ENCODE results near the gene SLC22A13.
"Not testable (repeated sequence)": the region's sequence is repeated elsewhere in the genome, so short reads cannot be mapped to it uniquely, and the experiment has no call there.

Gene SLC22A13

GRCh38 chr3:38307599-38307998 lies 42.0 kb downstream of the SLC22A13 start:
- no peak for DNase-seq (ENCODE audit: low spot score)

- DNase-seq (ENCODE audit: low spot score) = no peak
These were observed 42.8 kb downstream of the SLC22A13 start for GRCh38 chr3:38308456-38308855.

GRCh38 chr3:38311476-38311875 lies 45.9 kb downstream of the SLC22A13 start:
- DNase-seq (ENCODE audit: low spot score) = no peak

- DNase-seq (ENCODE audit: low spot score) = no peak
These were observed 46.3 kb downstream of the SLC22A13 start for GRCh38 chr3:38311941-38312340.

- DNase-seq (ENCODE audit: low spot score) = no peak
These were observed 46.7 kb downstream of the SLC22A13 start for GRCh38 chr3:38312356-38312755.

- no peak for DNase-seq (ENCODE audit: low spot score)
These were observed 47.7 kb downstream of the SLC22A13 start for GRCh38 chr3:38313263-38313662.

GRCh38 chr3:38313695-38314094 lies 48.1 kb downstream of the SLC22A13 start:
- DNase-seq (ENCODE audit: low spot score) = no peak

GRCh38 chr3:38314112-38314763 lies 48.6 kb downstream of the SLC22A13 start:
- DNase-seq (ENCODE audit: low spot score) = no peak

- no peak for DNase-seq (ENCODE audit: low spot score)
These were observed 49.3 kb downstream of the SLC22A13 start for GRCh38 chr3:38314764-38315487.

- no peak for DNase-seq (ENCODE audit: low spot score)
These were observed 50.0 kb downstream of the SLC22A13 start for GRCh38 chr3:38315488-38316230.

- DNase-seq (ENCODE audit: low spot score) = no peak
These were observed 51.0 kb downstream of the SLC22A13 start for GRCh38 chr3:38316356-38317191.

- no peak for DNase-seq (ENCODE audit: low spot score)
These were observed 51.7 kb downstream of the SLC22A13 start for GRCh38 chr3:38317192-38317759.

GRCh38 chr3:38318766-38319671 lies 53.4 kb downstream of the SLC22A13 start:
- DNase-seq (ENCODE audit: low spot score) = no peak

- not testable (repeated sequence) for DNase-seq (ENCODE audit: low spot score)
These were observed 55.0 kb downstream of the SLC22A13 start for GRCh38 chr3:38320638-38321037.

- no peak for DNase-seq (ENCODE audit: low spot score)
These were observed 57.4 kb downstream of the SLC22A13 start for GRCh38 chr3:38323060-38323459.

- no peak for DNase-seq (ENCODE audit: low spot score)
These were observed 59.6 kb downstream of the SLC22A13 start for GRCh38 chr3:38325256-38325655.

- no peak for DNase-seq (ENCODE audit: low spot score)
These were observed 61.9 kb downstream of the SLC22A13 start for GRCh38 chr3:38327335-38328009.

Data from AG08396 (cell line).